Anterior cingulate cortex (tissue), 58 donors: ENCODE data around the gene CERS6.

Experiments used
- DNase-seq, 58 donors: peaks; one replicate each; lab custom pipeline; 2025; lab: John Stamatoyannopoulos, UW

Gene CERS6

DNA sequence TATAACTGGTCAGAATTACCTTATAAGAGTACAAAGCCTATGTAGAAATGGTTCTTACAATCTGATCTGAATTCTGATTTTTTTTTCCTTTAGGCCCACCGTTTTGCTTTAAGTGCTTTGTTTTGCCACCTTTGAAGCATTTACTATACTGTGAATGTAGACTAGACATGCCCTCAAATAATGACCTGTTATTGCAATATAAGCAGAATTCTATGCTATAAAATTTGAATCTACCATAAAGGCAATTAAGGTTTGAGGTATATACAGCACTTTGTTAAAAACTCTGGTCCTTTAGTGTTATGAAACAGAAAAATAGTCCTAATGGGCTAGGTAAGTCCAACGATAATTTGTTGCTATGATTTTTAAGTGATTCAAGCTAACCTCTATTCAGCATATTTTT is 259.8 kb downstream of the CERS6 start:
- no peak for DNase-seq

- DNase-seq, result no peak
Measured at GRCh38 chr2:168716839-168717238, 260.8 kb downstream of the CERS6 start.

GRCh38 chr2:168717790-168718502 is 261.9 kb downstream of the CERS6 start:
- DNase-seq, result no peak

- DNase-seq, result no peak
Measured at GRCh38 chr2:168718622-168719021, 262.6 kb downstream of the CERS6 start.

DNA sequence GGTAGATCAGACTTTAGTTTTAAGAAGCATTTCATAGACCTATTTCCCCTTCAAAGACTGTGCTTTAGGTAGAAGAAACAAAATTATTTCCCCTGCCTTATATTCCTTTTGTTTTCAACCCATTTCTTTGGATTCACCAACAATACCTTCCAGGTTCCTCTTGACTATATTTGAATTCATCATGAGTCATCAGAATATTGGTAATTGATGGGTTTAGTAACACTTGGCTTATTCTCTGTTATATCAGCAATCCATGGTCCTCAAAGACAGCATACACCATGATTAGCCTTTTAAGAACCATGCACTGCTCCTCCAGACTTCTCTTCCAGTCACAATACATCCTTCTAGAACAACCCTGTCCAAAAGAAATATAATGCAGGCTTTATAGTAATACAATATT is 263.4 kb downstream of the CERS6 start:
- no peak for DNase-seq

GRCh38 chr2:168722592-168722991 is 266.5 kb downstream of the CERS6 start:
- no peak for DNase-seq

GRCh38 chr2:168723275-168723899 is 267.3 kb downstream of the CERS6 start:
- DNase-seq, result no peak

- DNase-seq, result no peak
Measured at GRCh38 chr2:168726375-168726774, 270.3 kb downstream of the CERS6 start.

- DNase-seq, result no peak
Measured at GRCh38 chr2:168727904-168728470, 271.9 kb downstream of the CERS6 start.

DNA sequence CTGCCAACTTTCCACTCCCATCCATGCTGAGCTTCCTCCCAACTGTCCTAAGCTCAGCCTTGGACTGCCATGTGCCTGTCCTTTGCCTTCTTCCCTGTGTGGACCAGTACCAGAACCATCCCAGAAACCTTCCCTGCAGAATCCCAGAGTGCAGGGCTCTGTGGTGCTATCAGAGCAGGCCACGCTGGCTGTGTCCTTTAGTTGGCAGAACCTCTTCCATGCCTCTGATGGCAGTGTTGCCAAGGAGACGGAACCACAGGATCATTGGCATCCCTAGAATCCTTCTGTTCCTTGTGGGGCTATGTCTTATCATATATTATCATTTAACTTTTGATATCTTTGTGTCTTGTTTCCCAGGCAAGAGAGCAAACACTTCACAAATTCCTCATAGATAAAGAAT is 273.4 kb downstream of the CERS6 start:
- DNase-seq, result no peak

GRCh38 chr2:168730344-168730743 is 274.3 kb downstream of the CERS6 start:
- no peak for DNase-seq

DNA sequence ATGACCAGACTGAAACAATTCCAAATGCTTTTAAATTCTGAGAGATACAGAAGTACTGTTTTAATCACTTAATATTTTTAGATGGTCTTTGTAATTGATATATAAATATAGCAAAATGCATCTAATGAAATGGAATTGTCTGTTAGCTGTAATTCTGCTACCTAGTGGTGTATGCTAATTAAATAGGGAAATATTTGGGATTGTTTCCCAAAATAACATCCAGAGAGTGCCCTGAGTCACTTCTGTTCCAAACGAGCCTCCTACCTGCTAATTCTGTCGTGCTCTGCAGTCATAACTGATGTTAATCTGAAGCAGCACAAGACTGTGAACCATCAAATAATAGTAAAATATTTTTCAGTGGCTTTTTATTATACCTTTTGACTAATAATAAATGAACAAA is 274.9 kb downstream of the CERS6 start:
- DNase-seq, result no peak

DNA sequence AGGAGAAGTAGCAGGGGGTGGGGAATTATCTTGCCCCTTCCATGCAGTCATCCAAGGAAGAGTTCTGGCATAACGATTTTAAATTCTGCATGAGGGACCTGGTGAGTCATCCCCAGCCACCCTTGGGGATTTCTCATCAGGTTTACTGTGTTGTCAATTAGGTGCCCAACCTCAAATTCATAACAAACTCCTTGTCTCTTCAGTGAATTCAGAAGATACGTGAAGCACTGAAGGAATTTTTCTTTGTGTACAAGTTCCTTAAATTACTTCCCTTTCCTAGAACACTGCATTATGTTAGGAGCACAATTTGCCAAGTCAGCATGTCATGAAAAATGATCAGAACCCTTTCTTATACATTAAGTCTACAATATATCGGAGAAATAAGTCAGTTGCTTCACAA is 275.5 kb downstream of the CERS6 start:
- no peak for DNase-seq

- DNase-seq, result no peak
Measured at GRCh38 chr2:168732100-168732499, 276.0 kb downstream of the CERS6 start.

GRCh38 chr2:168732506-168732905 is 276.4 kb downstream of the CERS6 start:
- no peak for DNase-seq

DNA sequence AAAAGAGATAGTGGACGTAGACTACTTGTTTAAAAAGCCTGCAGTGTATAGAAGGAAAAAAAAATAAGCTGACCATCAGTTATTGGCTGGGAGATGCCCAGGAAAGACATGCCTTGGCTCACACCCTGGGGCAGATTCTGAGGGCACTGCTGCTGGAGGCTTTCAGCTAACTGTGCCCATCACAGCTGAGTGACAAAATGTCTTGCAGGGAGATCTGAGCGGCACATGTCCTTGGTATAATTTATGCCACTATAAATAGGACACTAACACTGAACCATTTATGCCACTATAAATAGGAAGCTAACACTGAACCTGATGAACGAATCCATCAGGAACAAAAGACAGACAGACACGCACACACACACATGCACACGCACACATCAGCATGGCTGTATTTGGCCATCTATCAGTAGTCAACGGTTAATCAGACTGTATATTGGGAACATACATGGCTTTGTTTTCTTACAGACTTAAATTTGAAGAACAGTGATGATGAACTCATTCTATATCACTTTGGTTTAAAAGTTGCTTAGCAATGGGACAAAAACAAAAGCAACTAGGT is 278.2 kb downstream of the CERS6 start:
- DNase-seq, result peak in 3 of 58 donors; percentile 10 to 24 (median 14)

- DNase-seq, result no peak
Measured at GRCh38 chr2:168736649-168737445, 280.8 kb downstream of the CERS6 start.

GRCh38 chr2:168738062-168738461 is 282.0 kb downstream of the CERS6 start:
- no peak for DNase-seq

DNA sequence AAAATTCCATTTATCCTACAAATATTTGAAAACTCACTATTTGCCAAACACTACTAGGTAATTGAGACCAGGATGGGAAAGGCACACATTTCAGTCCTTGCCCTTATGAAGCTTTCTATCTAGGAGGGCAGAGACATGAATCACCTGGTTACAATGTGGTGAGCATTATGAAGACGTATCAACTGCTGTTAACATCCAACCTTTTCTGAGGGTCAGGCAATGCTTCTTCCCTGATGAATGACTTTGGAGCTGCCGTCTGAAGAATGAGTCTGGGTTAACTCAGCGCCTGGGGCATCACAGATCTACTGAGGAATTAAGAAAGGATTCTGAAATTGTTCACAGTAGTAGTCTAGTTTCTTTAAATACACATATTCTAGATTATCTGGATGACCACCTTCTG is 284.3 kb downstream of the CERS6 start:
- no peak for DNase-seq

GRCh38 chr2:168740788-168741187 is 284.7 kb downstream of the CERS6 start:
- DNase-seq, result no peak
